NCI-H774 (cell line): Measurements from ENCODE around the gene LNX1.

Experiments
- DNase-seq: peaks from one replicate; lab custom pipeline; 2025; lab: John Stamatoyannopoulos, UW

Gene LNX1

DNA sequence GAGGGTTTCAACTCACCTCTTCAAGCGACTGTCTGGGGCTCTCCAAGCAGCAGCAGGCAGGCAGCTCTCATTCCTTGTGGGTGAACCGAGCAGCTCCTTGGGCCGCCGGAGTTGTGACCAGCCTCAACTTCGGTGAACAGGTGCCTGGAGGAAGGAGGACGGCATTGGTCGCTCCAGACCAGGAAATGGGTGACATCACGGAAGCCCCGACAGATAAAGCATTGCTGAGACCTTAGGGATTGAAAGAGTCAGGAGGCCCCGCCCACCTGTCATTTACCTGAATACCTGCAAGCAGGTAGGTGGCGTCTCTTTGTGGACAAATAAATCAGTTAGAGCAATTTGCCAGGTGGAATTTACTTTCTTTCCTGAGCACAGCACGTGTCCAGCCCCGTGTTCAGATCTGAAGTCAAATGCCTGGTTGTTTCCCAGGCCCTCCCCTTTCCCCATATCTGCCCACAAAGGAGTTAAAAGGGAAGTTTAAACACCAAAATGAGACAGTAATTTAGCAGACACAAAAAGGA, at the start of gene LNX1:
LNX1 (minus strand) TSS at position 115 of the 521 bp plus-strand sequence. CDS start 17,484 bp downstream, outside the sequence.
- peak; percentile 96 for DNase-seq

DNA sequence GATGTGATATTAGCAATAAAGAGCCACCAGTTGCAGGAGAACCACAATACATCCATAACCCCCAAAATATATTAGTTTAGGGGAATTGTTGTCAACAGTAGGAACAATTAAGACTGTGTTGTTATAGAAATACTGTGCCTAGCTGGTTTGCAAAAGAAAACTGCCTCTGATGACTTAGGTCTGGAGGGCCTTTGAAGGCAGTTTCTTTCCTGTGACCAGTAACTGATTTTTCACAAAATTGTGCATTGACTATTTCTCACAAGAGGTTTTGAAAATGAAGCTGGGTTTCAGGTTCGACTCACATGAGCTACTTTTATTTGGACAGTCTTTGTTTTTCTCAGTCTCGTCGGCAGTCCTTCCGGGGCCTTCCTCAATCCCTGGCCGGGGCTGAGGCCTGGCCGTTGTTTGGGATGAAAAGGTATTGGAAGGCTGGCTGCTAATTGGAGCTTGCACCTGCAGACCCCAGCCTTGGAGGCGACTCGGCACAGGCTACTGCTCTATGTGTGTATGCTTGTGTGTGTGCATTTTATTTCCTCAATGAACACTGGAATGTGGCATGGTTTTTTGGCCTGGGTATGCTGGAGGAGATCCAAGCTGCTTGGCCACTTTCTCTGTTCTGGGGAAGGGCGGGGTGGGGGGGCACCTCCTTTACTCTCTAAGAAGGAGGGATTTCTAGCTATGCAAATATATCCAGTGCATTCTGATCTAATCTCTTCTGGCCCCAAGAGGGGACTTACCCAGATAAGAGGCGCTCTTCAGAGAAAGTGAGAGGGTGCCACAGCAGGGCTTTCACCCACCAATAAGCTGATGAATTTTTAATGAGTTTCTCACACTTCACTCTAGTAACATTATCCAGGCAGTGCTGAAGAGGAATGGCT, 49.5 kb upstream of the LNX1 start:
- DNase-seq, result no peak

DNA sequence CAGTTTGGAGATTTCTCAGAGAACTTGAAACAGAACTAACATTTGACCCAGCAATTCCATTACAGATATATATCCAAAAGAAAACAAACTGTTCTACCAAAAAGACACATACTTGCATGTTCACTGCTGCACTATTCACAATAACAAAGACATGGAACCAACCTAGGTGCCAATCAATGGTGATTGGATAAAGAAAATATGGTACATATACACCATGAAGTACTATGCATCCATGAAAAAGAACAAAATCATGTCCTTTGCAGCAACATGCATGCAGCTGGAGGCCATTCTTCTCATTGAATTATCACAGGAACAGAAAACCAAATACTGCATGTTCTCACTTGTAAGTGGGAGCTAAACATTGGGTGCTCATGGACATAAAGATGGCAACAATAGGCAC, 47.6 kb upstream of the LNX1 start:
- no peak for DNase-seq

DNA sequence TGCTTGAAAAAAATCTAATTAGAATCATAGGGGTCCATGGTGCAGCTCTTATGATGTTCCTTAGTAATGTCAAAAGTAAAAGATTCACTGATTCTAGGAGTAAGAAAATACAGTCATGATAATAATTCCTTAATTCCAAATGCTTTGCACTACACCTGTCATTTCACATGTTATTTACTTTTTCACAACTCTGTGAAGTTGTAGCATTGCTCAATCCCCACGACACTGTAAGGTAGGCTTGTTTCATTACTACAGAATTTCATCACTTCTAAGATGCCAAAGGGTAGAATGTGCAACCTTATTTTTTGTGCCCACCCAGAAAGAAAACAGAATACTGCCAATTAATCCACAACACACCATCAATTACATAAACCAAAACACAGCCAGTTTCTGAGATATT, 46.1 kb upstream of the LNX1 start:
- no peak for DNase-seq

DNA sequence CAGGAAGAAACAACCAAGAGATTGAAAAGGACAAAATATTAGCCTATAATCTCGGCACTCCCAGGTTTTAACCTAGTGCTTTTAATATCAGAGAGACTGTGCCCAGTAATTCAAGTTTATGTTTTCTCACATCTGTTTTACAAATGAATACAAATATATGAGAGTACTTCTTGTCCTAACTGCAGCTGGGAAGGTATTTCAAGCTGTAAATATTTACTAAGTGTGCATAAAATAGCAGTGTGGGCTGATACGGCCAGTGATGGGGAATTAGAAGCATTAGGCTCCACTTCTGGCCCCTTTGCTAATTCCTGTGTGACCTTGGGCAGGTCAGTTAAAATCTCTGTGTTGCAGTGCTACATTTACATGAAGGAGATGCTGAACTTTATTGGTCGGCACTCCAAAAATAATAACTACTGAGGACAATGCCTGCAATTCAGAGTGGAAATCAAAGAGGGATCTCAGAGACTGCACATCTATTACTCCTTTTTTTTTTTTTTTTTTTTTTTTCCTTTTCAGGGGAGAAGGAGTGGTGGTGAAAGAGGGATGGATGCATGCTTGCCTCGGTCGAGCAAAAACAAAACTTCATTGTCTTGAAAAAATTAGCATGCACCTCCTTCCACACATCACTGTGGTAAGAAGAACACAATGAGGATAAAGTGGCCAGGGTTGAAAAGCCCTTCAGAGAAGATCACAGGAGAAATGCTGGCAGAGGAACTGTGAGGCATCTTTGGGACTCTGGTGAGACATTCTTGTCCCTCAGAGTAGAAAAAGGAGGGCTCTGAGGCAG, 44.6 kb upstream of the LNX1 start:
- DNase-seq, result no peak

DNA sequence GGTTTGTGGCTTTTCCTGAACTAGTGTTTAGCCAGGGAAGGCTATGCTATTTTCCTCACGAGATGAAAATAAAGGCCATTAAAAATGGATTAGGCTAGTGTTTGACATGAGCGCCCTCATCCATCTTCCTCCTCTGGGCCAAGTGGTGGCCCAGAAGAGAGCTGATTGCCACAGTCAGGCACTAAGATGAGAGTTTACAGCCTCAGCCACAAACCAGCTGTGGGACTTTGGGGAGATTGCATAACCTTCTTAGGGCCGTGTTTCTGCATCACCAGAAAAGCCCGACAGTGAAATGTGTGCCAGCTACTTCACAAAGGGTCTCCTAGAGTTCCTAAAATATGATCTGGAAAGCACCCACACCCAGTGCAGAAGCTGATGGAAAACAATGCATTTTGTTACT, 42.3 kb upstream of the LNX1 start:
- no peak for DNase-seq

DNA sequence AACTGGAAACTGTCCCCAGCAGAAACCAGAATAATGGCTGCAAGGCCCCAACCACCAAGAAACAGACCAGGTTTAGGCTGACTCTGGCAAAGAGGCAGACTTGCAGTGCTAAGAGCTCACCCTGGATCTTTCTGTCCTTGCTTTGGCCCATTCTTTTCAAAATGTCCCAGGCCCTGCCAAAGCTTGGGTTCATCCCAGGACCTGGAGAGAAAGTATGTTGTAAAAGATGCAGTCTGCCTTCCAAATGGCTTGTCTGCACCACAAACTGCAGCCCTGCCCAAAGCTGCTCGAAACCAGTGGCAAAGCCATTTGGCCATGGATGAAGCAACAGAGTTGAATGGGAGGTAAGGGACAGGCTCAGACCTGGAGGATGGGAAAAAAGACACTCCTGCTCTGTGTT, 38.0 kb upstream of the LNX1 start:
- no peak for DNase-seq

DNA sequence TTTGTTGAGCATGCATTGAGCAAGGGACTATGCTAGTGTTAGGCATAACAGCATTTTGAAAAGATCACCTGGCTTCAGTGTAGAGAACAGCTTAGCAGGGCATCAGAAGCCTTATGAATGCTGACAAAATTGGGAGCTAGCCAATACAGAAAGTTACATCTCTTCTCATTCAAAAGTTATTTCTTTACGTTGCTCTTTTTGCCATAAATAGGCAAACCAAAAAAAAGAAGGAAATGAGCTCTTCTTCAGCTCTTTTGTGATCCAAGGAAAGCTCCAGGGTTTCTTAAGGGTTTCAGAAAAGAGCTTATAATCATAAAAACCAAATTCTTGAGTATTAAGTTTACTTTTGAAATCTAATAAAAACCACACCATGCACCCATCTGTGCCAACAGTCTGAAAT, 35.2 kb upstream of the LNX1 start:
- DNase-seq, result no peak

DNA sequence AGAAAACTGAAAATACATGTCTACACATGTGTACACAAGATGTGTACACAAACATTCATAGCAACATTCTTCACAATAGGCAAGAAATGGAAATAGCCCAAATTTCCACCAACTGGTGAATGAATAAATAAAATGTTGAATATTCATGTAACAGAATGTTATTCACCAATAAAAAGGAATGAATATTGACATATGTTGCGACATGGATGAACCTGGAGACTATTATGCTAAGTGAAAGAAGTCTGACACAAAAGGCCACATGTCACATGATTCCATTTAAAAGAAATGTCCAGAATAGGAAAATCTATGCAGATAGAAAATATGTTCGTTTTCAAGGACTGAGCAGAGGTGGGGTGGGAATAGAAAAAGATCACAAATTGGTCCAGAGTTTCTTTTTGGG, 34.6 kb upstream of the LNX1 start:
- no peak for DNase-seq

DNA sequence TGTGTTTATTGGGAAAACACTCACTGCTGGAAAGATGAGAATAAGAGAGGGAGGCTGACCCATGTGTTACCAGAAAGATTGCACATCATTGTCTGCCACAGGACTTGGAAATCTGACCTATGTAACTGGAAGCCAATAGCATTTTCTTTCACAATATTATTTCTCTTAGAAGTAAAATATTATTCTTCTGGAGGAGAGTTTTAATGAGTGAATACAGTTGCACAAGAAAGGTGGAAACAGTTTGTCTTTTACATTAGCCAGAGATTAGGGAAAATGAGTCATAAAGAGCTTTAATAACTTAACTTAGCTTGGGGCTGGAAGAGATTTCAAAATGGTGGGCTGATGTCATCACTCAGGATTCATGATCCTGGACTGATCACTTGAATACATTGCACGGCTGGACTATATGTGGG, 31.5 kb upstream of the LNX1 start:
- DNase-seq, result no peak

DNA sequence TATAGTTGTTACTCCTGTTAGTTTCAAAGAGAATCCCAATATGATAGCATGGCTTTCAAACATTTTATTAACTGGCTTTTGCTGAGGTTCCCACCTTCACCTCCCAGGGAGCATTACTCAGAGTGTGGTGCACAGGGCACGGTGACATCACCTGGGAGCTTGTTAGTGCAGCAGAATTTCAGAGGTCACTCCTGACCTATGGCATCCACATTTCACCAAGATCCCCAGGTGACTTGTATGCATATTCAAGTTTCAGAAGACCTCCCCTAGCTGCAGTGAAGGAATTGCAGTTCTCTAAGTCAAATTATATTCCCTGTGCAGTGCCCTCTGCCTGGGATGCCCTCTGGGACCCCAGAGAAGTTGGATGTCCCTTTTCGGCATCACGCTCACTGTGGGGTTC, 29.7 kb upstream of the LNX1 start:
- DNase-seq, result no peak

DNA sequence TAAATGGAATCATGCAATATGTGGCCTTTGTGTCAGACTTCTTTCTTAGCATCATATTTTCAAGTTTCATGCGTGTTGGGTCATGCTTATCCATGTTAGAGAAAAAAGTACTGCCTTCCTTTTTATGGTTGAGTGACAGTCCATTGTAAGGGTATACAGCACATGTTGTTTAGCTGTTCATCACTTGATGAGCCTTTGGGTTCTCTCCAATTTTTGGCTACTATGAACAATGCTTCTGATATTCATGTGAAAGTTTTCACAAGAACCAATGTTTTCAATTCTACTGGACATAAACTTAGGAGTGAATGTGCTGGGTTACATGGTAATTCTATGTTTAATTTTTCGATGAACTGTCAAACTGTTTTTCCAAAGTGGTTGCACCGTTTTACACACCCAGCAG, 28.1 kb upstream of the LNX1 start:
- no peak for DNase-seq

DNA sequence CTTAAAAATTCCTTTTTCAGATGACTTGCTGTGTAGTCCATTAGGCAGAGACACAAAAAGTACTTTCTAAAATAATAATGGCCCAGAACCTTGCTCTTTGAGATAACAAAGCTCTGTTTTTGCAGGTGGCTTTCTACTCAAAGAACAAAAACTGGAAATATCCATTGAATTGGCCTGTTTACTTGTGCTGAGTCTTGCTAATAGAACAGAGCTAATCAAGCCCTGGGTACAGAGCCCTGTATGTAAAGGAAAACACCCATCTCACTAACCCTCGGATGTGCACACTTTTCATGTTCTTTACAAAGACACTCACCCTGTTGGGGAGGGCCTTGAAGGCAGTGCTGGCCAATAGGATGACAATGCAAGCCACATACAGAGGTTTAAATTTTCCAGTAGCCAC, 27.0 kb upstream of the LNX1 start:
- peak; percentile 37 for DNase-seq

DNA sequence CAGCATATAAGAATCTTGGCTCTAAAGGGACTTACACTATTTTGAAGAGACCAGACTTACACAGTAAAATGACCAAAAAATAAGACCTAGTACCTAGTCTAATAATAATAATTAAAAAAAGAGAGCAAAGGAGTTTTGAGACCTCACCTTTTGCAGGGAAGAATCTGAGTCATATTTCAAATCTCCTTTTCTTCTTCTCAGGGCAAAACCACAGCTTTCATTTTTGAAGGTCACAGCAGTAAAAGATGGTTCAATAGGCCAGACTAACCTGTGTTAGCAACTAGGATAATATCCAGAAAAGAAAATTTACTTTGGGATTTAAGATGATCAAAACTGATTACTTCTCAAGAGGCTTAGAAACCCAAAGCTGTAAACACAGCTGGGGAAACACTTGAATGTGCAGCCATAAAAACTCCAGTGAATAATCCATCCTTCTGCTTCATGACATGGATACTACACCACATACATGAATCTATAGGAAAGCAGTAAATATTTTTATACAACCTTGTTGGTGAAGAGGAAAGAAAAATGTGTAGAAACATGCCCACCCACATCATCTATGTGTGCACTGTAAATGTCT, 25.9 kb upstream of the LNX1 start:
- DNase-seq, result no peak

DNA sequence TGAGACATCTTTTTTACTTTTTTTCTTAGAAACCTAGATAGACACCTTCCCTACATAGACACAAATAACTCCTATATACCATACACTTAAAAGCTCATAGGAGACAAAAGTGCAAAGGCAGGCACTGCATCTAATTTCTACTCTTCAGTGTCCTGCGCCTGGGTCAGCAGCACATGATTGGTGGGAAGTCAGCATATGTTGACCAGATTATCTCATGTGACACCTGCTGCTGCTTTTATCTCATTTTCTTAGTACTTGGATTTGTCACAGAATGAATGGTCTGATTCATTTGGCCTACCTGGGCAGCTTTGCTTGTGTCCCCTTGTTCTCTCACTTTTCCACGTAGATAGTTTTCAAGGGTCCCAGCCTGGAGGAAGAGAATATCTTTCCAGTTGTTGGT, 24.9 kb upstream of the LNX1 start:
- DNase-seq, result no peak

DNA sequence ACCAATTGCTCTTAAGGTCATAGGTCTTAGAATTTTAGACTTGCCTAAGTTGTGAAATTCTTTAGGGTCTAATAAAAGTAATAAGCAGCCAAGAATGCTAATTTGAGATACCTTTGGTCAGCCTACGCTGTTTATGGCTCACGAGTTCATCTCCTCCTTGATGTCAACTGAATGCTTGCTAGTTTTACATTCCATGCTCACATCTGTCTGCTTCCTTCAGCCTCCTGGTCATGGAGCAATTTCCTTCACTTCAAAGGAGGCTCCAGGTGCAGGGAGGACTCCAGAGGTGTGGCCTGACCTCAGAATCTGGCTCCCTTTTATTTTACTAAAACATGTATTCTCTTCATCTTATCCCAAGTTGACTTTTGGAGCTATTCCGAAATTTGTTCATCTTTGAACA, 23.3 kb upstream of the LNX1 start:
- no peak for DNase-seq

DNA sequence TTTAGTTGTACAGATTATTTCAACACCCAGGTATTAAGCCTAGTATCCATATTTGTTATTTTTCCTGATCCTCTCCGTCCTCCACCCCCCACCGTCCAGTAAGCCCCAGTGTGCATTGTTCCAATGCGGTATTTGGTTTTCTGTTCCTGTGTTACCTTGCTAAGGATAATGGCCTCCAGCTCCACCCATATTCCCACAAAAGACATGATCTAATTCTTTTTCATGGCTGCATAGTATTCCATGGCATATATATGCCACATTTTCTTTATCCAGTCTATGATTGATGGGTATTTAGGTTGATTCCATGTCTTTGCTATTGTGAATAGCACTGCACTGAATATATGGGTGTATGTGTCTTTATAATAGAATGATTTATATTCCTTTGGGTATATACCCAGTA, 22.1 kb upstream of the LNX1 start:
- no peak for DNase-seq

DNA sequence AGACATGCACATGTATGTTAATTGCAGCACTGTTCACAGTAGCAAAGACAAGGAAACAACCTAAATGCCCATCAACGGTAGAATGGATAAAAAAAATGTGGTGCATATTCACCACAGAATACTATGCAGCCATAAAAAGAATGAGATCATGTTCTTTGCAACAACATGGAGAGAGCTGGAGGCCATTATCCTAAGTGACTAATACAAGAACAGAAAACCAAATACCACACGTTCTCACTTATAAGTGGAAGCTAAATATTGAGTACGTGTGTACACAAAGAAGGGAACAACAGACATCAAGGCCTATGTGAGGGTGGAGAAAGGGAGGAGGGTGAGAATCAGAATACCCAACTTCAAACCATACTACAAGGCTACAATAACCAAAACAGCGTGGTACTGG, 17.4 kb upstream of the LNX1 start:
- no peak for DNase-seq

DNA sequence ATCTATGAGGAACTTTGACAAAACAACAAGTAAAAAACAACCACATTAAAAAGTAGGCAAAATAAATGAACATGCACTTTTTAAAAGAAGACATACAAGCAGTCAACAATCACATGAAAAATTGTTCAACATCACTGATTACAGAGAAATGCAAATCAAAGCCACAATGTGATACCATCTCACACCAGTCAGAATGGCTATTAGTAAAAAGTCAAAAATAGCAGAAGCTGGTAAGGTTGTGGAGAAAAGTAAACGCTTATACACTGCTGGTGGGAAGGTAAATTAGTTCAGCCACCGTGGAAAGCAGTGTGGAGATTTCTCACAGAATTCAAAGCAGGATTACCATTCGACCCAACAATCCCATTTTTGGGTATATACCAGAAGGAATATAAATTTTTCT, 17.0 kb upstream of the LNX1 start:
- no peak for DNase-seq

DNA sequence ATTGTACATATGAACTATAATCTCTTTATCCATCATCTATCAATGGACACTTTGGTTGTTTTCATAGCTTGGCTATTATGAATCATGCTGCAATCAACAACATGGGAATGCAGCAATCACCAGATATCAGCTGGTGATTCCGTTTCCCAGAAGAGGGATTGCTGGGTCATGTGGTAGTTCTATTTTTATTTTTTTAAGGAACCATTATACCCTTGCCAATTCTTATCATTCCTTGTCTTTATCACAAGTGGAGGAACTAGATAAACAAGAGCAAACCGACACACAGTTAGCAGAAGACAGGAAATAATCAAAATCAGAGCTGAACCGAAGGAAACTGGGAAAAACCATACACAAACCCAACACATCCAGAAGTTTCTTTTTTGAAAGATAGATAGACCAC, 14.5 kb upstream of the LNX1 start:
- DNase-seq, result no peak

DNA sequence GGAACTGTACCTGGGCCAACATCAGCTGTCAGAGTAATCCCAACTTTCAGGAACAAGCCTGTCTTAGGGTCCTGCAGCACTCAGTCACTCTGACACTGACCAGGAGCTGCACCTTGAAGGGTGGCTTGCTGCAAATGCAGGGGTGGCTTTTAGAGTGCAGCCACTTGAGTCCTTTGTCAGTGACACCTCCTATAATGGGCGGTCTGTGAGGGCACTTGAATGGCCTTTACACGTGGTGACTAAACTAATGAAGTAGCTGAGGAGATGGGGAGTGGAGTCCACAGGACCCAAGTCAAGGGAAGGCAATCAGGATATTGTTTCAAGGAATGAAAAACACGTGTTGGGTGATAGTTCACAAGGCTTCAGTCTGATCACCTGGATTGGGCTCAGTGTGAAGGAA, 11.1 kb upstream of the LNX1 start:
- peak; percentile 8 for DNase-seq

DNA sequence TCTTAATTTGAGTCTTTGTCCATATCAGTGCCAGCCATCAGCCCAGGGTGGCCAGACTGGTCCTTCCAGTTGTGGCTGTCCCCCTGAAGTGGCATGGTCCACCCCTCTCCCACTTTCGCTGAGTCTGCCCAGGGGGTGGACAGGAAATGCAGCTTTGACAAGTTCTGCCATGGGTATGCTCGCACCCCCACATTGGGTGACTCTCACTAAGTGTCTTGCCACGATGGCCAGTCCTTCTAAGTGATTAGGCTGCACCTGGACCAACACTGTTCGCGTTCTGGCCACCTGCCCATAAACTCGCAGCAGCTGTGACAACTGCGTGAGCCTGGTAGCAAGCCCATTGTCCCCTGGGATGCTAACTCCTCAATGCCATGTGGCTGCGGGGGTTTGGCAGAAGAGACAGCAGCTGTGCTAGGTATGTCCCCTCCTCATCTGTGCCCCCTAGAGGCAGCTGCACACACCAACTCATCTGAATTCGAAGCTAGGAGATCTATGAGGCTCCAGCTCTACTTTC, 10.0 kb upstream of the LNX1 start:
- DNase-seq, result peak; percentile 90

DNA sequence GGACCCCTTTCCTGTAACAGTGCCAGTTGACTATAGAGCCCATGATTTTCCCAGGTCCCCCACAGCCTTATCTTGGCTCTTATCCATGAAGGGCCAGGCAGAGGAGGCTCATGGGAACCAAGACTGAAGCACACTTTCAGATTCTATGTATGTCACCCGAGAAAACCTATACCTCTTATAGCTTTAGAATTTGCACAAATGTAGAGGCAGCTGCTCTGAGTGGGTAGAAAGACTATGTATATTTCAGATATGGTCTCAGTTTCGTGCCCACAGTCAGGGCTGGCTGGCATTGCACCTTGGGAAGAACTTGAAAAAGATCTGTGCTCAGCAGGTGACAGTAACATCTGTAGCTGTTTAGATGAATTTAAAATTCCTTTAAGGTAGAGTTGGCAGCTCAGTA, 8.3 kb upstream of the LNX1 start:
- no peak for DNase-seq
